Activated T-cell treated with anti-CD3 and anti-CD28 coated beads for 24 hours (primary cell): Measurements from ENCODE around the gene PLCD1.
"Not testable (repeated sequence)": the region's sequence is repeated elsewhere in the genome, so short reads cannot be mapped to it uniquely, and the experiment has no call there.

Source experiments
- DNase-seq: peaks from one replicate; pipeline ENCODE4 v3.0.0-alpha.2; 2020; ENCODE audit warnings: low read depth

Gene PLCD1

GRCh38 chr3:38029400-38030125, at the start of gene PLCD1:
Gene PLCD1, minus strand, starts transcription at chr3:38029642. Its CDS starts 103 bp downstream, at chr3:38029539.
- no peak for DNase-seq

- not testable (repeated sequence) for DNase-seq
Measured at GRCh38 chr3:38077073-38077472, 47.6 kb upstream of the PLCD1 start.

DNA sequence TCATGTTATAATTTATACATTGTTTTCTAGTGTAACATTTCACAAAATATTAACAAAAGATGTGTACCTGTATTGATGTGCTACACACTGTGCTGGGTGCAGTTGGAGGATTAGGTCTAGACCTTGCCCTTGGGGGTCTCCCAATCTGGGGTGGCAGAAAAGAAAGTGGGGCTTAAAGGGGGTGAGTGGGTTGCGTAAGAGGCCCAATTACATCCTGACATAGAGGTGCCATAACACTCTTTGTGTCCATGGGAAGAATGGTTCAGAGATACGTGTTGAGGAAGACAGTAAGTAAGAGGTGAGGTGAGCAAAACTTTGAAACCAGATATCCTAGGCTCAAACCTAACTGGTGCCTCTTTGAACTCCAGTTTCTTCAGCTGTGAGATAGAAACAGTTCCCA, 40.6 kb upstream of the PLCD1 start:
- no peak for DNase-seq

- DNase-seq, result no peak
Measured at GRCh38 chr3:38067508-38068233, 38.2 kb upstream of the PLCD1 start.

- not testable (repeated sequence) for DNase-seq
Measured at GRCh38 chr3:38064453-38064852, 35.0 kb upstream of the PLCD1 start.

GRCh38 chr3:38062809-38063208, 33.4 kb upstream of the PLCD1 start:
- DNase-seq, result no peak

- no peak for DNase-seq
Measured at GRCh38 chr3:38059591-38059990, 30.1 kb upstream of the PLCD1 start.

DNA sequence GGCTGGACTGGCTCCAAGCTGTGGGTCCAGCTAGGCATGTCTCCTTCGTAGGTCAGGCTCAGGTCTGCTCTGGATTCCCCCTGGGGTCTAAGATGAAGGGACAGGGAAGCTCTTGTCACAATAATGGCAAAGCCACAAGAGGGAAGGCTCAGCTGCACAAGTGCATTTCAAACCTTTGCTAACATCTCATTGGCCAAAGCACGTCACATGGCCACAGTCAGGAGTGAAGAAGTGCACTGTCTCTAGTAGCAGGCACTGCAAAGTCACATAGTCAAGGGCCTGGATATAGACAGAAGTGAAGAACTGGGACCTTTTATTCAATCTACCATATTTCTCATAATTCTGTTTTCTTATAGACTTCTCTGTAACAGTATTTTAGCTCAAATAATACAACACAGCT, 29.7 kb upstream of the PLCD1 start:
- DNase-seq, result no peak

GRCh38 chr3:38054499-38055001, 25.1 kb upstream of the PLCD1 start:
- no peak for DNase-seq

GRCh38 chr3:38053813-38054498, 24.5 kb upstream of the PLCD1 start:
- DNase-seq, result not testable (repeated sequence)

GRCh38 chr3:38053286-38053685, 23.8 kb upstream of the PLCD1 start:
- not testable (repeated sequence) for DNase-seq

- DNase-seq, result no peak
Measured at GRCh38 chr3:38051131-38051530, 21.7 kb upstream of the PLCD1 start.

GRCh38 chr3:38049358-38050126, 20.1 kb upstream of the PLCD1 start:
- DNase-seq, result no peak

GRCh38 chr3:38047896-38048295, 18.5 kb upstream of the PLCD1 start:
- no peak for DNase-seq

- DNase-seq, result no peak
Measured at GRCh38 chr3:38046821-38047220, 17.4 kb upstream of the PLCD1 start.

DNA sequence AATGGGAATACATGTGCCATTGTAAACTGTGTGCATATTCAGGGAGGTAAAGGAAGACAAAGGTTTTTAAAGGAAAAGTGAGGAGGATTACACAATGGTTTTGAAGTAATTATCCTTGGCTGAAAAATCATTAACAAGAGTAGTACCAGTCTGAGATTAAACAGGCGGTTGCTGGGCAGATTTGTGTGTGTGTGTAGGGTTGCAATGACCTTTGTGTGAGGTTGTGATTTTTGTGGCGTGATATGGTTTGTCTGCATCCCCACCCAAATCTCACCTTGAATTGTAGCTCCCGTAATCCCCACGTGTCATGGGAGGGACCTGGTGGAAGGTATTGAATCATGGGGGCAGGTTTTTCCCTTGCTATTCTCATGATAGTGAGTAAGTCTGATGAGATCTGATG, 16.6 kb upstream of the PLCD1 start:
- DNase-seq, result no peak

- DNase-seq, result no peak
Measured at GRCh38 chr3:38043486-38043885, 14.0 kb upstream of the PLCD1 start.

DNA sequence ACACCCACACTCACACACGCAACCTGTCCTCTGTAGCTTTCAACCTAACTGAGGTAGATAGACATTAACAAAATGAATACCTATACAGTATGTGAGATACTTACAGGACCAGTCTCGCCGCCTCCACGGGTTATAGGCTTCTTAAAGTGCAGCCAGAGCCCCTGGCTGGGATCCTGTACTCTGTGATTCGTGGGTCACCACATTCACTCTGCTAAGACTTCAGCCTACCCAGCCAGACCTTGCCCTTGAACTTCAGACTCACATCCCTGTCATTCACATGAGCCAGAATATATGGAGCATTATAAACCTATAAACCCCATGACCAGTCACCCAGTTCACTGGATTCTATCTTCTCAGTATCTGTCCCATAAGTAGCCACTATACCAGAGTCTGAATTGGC, 11.0 kb upstream of the PLCD1 start:
- DNase-seq, result no peak

- DNase-seq, result no peak
Measured at GRCh38 chr3:38039899-38040261, 10.4 kb upstream of the PLCD1 start.

GRCh38 chr3:38039101-38039898, 9.9 kb upstream of the PLCD1 start, which contains the start of gene DLEC1:
Gene DLEC1, plus strand, starts transcription at chr3:38039208. Its CDS starts 18 bp downstream, at chr3:38039226.
- DNase-seq, result peak; percentile 67

DNA sequence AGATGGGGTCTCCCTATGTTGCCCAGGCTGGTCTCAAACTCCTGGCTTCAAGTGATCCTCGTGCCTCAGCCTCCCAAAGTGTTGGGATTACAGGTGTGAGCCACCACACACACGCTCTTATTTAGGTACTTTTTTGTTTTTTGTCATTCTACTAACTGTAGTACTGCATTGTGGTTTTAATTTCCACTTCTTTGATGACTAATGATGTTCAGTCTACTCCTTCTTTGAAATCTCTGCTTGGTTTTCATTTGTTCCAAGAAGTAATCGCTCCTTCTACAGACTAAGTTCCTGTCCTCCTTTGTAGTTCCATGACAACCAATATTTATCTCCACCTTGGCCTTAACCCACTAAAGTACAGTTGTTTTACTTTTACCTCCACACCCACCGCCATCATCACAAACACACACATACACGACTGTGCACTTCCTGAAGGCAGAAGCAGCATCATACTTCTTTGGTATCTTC, 9.0 kb upstream of the PLCD1 start:
- DNase-seq, result no peak
